H4 (cell line): Measurements from ENCODE around the gene ANTKMT. TPM values are rescaled to one million over a fixed set of nuclear protein-coding genes. Genes with fewer than 3 reads are reported as not detected.
A peak's percentile ranks its signal among the peaks of the same experiment; 100 is the strongest.

ENCODE experiments used
- DNase-seq: peaks from one replicate; pipeline ENCODE4 v3.0.0-alpha.2; 2015; ENCODE audit warnings: low spot score
- total RNA-seq: library from RNA; depleted of rRNA; stranded (reverse); fragments of >200 nt; shearing (Covaris generic); gene quantifications from 2 replicates; pipeline ENCODE4 v1.2.3, GENCODE V29; 2014

The ANTKMT gene
- total RNA-seq, 1 experiment from 2014 or later, result 10.9 TPM

DNA sequence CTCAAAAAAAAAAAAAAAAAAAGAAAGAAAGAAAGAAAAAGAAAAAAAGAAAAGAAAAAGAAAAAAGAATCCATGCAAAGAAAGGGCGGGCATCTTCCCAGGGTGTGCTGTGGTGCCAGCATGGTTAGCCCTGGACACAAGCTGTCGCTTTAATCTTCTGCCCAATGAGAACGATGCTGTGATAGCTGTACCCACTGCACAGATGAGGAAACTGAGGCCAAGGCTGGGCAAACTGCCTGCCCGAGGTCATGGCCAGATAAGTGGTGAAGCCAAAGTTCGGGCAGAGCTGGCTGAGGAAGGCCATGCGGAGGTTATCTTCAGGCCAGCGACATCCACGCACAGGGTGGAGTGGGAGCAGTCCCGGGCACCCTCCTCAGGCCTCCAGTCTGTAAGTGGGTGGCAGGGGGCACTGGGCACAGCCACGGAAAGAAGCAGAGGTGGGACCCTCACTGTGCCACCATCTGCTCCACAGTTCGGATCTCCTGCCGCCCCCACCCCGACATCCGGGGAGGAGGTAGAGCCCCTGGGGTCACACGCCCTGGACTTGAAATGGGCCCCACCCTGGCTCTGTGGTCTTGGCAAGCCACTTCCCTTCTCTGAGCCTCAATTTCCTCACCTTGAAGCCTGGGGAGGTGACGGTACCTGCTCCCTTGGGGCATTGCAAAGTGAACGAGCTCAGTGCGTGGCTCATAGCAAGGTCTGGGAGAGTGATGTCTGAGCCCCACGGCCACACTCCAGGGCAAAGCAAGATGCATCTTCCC lies 21.9 kb upstream of the ANTKMT start:
- no peak for DNase-seq

GRCh38 chr16:700684-701584 lies 20.0 kb upstream of the ANTKMT start:
- DNase-seq, result no peak

GRCh38 chr16:702341-702740 lies 18.6 kb upstream of the ANTKMT start:
- DNase-seq, result no peak

DNA sequence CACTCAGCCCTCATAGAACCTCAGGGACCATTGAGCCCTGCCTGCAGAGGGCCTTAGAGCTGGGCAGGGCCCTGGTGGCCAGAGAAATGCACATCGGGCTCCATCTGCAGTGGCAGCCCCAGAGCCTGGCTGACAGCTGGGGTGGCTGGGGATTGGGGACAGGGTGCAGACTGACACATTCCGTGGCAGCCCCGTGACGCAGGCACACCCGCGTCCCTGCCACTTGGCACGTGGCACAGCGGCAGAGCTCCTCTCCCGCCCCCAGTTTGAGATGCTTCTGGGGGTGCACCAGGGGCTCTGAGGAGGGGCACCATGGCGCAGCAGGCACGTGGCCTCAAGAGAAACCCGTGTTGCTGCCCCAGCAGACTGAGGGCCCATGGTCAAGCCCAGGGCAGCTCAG lies 17.5 kb upstream of the ANTKMT start:
- no peak for DNase-seq

DNA sequence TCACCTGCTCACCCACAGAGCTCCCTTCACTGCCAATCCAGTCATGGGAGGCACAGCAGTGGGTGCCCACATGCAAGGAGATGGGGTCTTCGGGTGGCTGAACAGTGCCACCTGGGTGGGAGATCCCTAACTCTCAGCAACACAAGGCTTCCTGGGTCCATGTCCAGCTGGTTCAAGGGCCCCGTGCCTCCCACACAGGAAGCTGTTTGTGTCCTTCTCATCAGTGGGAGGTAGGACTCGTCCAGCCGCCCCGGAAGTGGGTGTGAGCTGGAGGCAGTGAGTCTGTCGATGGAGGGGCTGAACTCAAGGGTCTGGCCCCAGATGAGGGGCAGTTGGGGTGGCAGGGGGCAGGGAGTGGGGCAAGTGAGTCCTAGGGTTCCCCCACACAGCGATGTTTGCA lies 16.9 kb upstream of the ANTKMT start:
- no peak for DNase-seq

DNA sequence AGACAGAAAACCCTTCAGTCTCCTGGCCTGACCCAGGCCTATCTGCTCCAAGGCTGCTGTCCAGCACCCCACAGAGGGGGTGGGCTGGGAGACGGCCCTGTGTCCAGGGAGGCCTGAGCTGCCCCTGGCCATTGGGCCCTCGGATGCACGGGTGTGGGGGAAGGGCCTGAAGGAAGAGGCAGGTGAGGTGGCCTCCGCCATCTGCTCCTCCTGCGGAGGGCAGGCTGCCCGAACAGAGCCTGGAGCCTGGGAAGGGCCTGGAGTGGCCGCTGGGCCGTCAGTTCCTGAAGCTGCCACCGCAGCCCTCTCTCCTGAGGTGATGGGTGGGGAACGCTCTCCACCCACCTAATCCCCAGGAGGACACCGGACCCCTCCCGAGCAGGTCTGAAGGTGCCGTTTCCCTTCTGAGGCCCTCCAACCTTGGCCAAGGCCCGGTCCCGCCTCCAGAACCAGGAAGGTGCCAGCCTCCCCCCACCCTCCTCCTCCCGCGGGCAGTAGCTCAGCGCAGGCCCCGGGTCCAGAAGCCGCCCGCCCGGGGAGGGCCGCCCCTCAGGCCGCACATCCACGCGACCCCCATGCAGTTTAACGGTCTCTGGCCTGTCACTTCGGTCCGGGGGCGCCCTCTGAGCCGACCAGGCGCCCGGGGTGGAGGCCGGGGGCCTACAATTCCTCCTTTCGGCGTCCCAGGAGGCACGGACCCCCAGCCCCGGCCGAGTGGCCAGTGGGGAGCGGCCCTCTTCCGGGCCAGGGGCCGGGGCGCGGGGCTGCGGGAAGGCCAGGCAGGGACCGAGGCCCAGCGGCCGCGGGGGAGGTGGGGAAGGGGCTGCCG lies 16.2 kb upstream of the ANTKMT start:
- DNase-seq, result no peak

DNA sequence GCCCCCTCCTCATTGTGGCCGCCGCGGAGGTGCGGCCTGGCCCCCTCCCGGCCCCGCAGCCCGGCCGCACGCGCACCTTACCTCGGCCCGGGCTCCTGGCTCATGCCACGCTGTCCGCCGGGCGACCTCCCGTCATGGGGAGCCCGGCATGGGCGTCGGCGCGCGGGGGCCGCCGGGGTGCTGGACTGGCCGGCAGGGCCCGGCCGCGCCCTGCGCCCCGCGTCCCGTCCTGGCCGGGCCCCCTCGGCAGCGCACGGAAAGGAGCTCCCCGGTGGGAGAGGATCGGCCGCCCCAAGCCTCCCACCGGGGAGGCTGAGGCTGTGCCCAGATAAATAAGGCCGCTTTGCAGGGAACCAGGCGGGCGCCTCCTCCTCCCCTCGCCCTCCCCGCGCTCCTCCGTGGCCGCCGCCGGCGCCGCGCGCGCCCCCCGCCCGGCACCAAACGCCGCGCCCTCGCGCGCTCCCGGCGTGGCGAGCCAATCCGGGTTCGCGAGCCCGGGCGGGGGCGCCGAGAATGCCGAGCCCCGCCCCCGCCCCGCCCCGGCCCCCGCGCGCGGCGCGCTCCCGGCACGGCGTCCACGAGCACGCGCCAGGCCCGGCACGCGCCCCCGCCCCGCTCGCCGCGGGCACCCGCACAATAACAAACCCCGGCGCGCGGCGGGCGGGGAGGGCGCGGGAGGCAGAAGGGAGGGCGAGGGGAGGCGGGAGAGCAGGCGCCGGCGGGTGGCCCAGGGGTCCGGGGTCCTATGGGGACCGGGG lies 15.3 kb upstream of the ANTKMT start, which contains the start of gene FBXL16:
FBXL16 (minus strand) TSS at position 371 of the 758 bp plus-strand sequence. CDS start 8,396 bp downstream, outside the sequence.
- no peak for DNase-seq

DNA sequence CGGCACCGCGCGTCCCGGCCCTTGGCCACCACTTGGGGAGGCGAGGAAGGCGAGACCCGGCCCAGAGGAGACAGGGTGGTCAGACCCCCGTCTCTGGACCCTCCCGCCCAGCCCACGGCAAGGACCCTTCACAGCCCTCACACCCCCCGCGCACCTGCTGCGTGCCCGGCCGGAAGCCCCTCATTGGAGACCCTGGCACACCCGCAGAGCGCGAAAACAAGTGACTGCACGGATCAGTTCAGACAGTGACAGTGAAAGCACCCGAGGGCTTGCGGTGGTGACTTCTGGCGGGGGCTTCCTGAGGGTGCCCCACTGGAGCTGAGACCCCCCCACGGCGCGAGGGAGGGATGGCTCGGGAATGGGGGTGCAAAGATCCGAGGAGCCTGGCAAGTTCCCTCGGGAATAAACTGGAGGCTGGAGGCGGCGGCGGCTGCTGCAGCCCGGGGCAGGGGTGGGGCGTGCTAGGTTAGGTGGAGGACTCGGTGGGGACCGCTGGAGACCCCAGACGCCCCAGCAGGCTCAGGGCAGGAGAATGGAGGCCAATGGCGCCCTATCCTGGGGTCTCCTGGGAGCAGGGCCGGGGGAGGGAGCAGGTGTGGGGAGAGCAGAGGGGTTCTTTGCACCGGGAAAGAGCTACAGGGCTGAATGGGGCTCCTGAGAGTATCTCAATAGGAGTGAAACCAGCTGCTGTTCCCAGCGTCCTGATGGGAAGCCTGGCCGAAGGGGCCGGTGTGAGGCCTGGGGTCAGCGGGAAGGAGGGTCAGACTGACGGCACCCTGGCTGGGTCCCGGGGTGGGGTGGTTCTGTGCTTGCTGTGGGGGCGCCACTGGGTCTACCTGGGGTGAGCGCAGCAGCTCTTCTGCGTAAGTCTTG lies 14.5 kb upstream of the ANTKMT start:
- no peak for DNase-seq

DNA sequence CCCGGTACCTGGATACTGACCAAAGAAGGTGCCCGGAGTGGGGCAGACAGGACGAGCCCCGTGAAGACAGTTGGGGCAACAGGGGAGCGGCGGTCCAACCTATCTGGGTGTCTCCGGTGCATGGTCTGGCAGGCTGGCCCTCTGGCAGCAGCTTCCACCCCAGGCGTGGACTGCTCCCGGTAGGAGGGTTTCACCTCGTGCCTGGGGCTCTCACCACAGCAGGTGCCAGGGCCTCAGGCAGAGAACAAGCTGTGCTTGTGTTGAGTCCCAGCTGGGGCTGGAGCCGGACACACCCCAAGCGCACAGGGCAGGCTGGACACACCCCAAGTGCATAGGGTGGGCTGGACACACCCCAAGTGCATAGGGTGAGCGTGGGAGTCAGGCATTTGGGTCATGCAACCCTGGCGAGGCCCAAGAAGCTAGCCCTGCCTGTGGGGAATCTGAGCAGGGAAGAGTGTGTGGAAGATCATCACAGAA lies 13.8 kb upstream of the ANTKMT start:
- DNase-seq, result no peak

- DNase-seq, result no peak
Measured at GRCh38 chr16:708019-708418, 12.9 kb upstream of the ANTKMT start.

GRCh38 chr16:708959-709358 lies 12.0 kb upstream of the ANTKMT start:
- DNase-seq, result no peak

DNA sequence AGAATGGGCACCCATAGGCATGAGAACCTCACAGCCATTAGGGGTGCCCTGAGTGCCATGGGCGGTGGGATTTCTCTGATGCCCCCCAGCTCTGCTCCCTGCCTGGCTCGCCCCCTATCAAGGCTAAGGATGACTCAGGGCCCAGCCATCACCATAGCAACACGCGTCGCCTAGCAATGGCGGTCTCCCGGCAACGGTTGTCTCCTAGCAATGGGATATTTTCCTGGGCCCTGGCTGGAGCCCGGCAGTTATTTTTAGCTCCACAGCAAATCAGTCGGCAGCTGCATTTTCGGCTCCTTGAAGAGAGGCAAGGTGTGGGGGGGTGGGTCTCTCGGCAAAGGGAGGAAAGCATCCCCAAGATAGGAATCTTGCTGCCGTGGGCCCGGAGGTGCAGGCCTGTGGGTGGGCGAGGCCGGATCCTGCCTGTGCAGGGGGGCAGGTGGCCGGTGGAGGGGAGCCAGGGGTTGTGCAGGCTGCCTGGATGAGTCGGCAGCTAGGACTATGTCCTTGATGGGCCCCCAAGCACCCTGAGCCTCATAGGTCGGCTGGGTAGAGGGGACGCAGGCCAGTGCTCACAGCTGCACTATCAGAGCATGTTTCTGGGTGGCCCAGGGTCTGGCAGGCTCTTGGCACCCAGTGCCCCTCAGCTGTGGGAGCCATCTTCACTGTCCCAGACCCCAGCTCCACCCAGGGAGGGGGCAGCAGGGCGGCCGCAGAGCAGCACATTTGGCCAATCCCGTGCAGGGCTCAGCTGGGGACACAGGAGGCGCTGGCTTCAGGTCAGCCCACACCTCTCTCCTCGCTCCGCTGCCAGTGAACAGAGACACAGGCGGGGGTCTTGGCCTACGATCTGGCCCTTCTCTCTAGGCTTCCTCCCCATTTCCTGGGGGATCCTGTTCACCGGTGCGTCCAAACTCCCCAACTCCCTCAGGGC lies 11.1 kb upstream of the ANTKMT start:
- peak; percentile 58 for DNase-seq

DNA sequence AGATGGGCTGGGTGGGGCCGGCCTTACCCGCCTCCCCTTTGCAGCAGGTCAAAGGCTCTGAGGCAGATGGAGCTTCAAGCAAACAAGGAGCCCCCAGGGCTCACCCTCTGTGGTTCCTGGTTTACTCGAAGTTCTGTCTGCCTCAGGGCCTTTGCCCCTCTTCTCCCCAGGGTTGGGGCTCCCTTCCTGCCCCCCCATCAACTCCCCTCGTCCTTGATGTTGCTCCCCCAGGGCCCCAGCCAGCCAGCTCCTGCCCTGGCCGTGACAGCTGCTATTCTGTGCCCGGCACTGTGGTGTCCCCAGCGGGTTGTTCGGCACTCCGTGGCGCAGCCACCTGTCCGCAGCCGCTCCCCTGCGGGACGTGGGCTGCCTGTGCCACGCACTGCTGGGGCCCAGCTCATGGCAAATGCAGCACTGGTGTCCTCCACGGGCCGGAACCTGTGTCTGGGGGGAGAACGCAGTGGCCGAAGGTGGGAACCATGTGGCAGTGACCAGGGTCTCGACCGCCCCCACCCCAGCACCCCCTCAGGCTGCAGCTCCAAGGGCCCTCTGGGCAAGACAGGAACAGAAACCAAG lies 10.4 kb upstream of the ANTKMT start:
- no peak for DNase-seq

DNA sequence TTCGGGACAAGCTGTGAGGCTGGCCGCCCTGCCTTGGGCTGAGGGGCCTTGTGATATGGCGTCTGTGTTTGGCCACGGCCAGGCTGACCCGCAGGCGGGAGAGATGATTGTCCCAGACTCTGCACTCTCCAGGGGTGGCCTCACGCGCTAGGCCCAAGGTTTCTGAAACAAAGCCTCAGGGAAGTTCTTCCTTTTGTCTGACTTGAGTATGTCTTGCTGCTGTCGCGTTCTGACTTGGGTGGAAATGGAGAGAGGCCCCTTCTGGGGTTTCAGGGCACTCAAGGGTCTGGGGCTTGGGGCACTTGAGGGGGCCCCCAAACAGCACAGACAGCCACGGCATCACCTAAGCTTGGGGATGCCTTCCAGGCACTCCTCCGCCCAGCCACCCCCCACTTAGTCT lies 9.9 kb upstream of the ANTKMT start:
- no peak for DNase-seq

GRCh38 chr16:711548-712320 lies 9.2 kb upstream of the ANTKMT start:
- peak; percentile 42 for DNase-seq

GRCh38 chr16:712740-713250 lies 8.2 kb upstream of the ANTKMT start:
- peak; percentile 83 for DNase-seq

- DNase-seq, result no peak
Measured at GRCh38 chr16:714079-714478, 6.9 kb upstream of the ANTKMT start.
